Suprapubic skin (tissue), 4 donors: ENCODE data around the gene ABHD17C. TPM values are rescaled to one million over a fixed set of nuclear protein-coding genes. Genes with fewer than 3 reads are reported as not detected.
"Not testable (repeated sequence)": the region's sequence is repeated elsewhere in the genome, so short reads cannot be mapped to it uniquely, and the experiment has no call there.

ENCODE experiments used
- DNase-seq, 2 donors: peaks; one replicate each; pipeline ENCODE4 v3.0.0-alpha.2; 2019; ENCODE audit warnings: low spot score in 2 of 2
- H3K27ac ChIP-seq: fragments of 200-600 bp; sonication (generic); one replicate; pipeline ENCODE4 v1.5.1; 2019
- H3K27me3 ChIP-seq: fragments of 200-600 bp; sonication (generic); one replicate; pipeline ENCODE4 v1.5.1; 2019
- H3K36me3 ChIP-seq: fragments of 200-600 bp; sonication (generic); one replicate; pipeline ENCODE4 v1.5.1; 2019
- H3K4me1 ChIP-seq: fragments of 200-600 bp; sonication (generic); one replicate; pipeline ENCODE4 v1.5.1; 2019
- H3K4me3 ChIP-seq: fragments of 200-600 bp; sonication (generic); one replicate; pipeline ENCODE4 v1.5.1; 2019; ENCODE audit warnings: mild to moderate bottlenecking
- H3K9me3 ChIP-seq: fragments of 200-600 bp; sonication (generic); one replicate; pipeline ENCODE4 v1.5.1; 2019
- EP300 ChIP-seq: sonication (generic); formaldehyde crosslinking; IDR thresholded peaks from one replicate; pipeline ENCODE4 v1.6.1; 2017; ENCODE audit warnings: antibody characterized with exemption
- POLR2A ChIP-seq, 2 donors: fragments of 450-650 bp; IDR thresholded peaks; one replicate each; pipeline ENCODE4 v1.6.1; 2017; ENCODE audit warnings: antibody characterized with exemption in 2 of 2, mild to moderate bottlenecking in 2 of 2, moderate library complexity in 2 of 2
- POLR2AphosphoS5 ChIP-seq, 3 donors: sonication (generic); formaldehyde crosslinking; IDR thresholded peaks; one replicate each; pipeline ENCODE4 v1.6.1; 2017; ENCODE audit warnings: antibody characterized with exemption in 3 of 3
- WGBS: methylation state at CpG from one replicate; pipeline ENCODE4 v1.1.5; 2018; 5-methylcytosine and 5-hydroxymethylcytosine counted together
- total RNA-seq, 4 donors: library from RNA; depleted of rRNA; stranded (reverse); fragments of >200 nt; gene quantifications; one replicate each; pipeline ENCODE4 v1.1.0, GENCODE V29; 2016
- TF ChIP-seq, protein P1 (sequence below), 2 donors: fragments of 200-600 bp in 1 of 2; fragments of 450-650 bp in 1 of 2; sonication (generic) in 1 of 2; IDR thresholded peaks; one replicate each; pipeline ENCODE4 v1.5.1; 2016 to 2019; ENCODE audit warnings: antibody characterized with exemption in 2 of 2, mild to moderate bottlenecking in 1 of 2, moderate library complexity in 1 of 2

The ABHD17C gene
- total RNA-seq, result 10 to 100 TPM; 15.6 to 25.3 (median 21.1) TPM

DNA sequence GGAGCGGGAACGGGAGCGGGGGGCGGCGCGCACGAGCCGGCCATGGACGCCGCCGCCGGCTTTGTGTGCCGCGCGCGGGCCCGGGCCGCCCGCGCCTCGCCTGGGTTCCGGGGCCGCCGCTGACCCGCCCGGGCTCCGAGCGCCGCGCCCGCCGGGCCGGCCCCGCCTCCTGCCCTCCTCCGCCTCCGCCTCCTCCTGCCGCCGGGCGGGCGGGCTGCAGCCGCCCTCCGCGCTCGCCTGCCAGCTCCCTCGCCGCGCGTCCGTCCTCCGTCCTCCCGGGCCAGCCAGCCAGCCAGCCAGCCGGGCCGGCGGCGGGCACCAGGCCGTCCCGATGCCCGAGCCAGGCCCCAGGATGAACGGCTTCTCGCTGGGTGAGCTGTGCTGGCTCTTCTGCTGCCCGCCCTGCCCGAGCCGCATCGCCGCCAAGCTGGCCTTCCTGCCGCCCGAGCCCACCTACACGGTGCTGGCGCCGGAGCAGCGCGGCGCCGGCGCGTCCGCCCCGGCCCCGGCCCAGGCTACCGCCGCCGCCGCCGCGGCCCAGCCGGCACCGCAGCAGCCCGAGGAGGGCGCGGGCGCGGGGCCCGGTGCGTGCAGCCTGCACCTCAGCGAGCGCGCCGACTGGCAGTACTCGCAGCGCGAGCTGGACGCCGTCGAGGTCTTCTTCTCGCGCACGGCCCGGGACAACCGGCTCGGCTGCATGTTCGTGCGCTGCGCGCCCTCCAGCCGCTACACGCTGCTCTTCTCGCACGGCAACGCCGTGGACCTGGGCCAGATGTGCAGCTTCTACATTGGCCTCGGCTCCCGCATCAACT lies at the start of gene ABHD17C:
TSS of gene ABHD17C (plus strand) at position 212 of the 812 bp plus-strand sequence. CDS start at position 332, 120 bp downstream.
- TF ChIP-seq POLR2AphosphoS5 (IDR thresholded peaks at IDR 0.05) (no peak), POLR2A (IDR thresholded peaks at IDR 0.05) (no peak), EP300 (no peak)
- TF ChIP-seq, protein P1, sequence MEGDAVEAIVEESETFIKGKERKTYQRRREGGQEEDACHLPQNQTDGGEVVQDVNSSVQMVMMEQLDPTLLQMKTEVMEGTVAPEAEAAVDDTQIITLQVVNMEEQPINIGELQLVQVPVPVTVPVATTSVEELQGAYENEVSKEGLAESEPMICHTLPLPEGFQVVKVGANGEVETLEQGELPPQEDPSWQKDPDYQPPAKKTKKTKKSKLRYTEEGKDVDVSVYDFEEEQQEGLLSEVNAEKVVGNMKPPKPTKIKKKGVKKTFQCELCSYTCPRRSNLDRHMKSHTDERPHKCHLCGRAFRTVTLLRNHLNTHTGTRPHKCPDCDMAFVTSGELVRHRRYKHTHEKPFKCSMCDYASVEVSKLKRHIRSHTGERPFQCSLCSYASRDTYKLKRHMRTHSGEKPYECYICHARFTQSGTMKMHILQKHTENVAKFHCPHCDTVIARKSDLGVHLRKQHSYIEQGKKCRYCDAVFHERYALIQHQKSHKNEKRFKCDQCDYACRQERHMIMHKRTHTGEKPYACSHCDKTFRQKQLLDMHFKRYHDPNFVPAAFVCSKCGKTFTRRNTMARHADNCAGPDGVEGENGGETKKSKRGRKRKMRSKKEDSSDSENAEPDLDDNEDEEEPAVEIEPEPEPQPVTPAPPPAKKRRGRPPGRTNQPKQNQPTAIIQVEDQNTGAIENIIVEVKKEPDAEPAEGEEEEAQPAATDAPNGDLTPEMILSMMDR (IDR thresholded peaks at IDR 0.05), result no peak
- DNase-seq, result peak in 1 of 2 donors; percentile 80
- Histone ChIP-seq H3K36me3 (no peaks in the 10 kb centered on the region), H3K27me3 (no peaks in the 10 kb centered on the region), H3K27ac (peak within 1 kb of the TSS; percentile 87), H3K4me1 (peaks cover 31% of the 10 kb centered on the region), H3K9me3 (no peaks in the 10 kb centered on the region), H3K4me3 (peak within 1 kb of the TSS; percentile 89)
- under 1% methylated on average over 34 of the region's 122 CpGs for WGBS

DNA sequence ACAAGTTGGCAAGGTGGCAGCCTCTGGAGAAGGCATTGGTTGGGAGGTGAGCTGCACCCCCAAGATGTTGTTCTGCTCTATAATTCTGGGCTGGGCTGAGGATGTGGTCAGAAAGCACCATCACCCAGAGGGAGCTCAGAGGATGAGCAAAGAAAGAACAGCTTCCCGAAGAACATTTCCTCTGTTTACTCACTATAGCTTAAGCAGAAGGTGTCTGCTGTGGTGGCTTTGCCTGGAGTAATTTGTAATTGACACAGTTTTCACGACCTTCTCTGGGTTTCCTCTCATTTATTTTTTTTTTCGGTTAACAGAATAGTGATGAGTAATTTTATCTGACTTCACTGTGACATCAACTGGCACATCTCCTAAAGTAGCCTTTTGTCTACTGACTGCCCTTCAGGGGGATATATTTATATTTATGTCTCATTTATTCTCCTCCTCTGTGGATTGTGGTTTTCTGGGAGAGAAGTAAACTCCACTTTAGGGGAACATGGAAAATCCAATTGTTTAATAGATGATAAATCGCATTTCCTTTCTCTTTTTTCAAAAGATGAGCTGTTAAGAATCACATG lies 49.5 kb upstream of the ABHD17C start:
- WGBS, result 63% methylated on average over 4 of the region's 4 CpGs
- Histone ChIP-seq H3K9me3 (peaks cover 3% of the 10 kb centered on the region), H3K4me3 (no peak overlapping the region), H3K27me3 (no peaks in the 10 kb centered on the region), H3K36me3 (no peaks in the 10 kb centered on the region), H3K4me1 (no peaks in the 10 kb centered on the region), H3K27ac (no peak overlapping the region)
- DNase-seq, result no peak
- TF ChIP-seq POLR2A (IDR thresholded peaks at IDR 0.05), result no peak
- TF ChIP-seq, protein P1 (IDR thresholded peaks at IDR 0.05), result no peak

DNA sequence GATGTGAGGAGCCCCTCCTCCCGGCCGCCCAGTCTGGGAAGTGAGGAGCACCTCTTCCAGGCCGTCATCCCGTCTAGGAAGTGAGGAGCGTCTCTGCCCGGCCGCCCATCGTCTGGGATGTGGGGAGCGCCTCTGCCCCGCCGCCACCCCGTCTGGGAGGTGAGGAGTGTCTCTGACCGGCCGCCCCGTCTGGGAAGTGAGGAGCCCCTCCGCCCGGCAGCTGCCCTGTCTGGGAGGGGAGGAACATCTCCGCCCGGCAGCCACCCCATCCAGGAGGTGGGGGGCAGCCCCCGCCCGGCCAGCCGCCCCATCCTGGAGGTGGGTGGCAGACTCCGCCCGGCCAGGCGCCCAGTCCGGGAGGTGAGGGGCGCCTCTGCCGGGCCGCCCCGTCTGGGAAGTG lies 47.7 kb upstream of the ABHD17C start:
- WGBS, result no CpG with 5 or more reads among the region's 30 CpGs
- H3K27ac ChIP-seq, DNase-seq, H3K4me1 ChIP-seq, H3K4me3 ChIP-seq, H3K36me3 ChIP-seq, H3K27me3 ChIP-seq, H3K9me3 ChIP-seq: not testable (repeated sequence)

DNA sequence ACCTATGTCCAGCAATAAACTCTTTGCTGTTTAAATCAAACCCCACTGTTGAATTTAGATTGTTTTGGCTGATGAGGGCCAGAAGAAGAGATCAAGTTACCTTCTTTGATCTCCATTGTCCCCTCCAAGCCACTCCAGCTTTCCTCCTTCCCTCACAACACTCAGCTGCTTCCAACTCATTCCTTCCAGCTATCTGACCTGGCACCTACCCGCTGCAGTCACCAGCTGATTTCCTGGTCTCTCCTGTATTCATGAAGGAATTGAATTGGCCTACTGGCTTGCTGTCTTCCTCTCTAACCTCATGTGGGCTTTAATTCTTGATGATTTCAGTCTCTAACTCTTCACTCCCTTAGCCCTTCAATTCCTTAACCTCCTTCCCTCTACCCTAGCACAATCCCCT lies 40.8 kb upstream of the ABHD17C start:
- no CpG with 5 or more reads among the region's 1 CpG for WGBS
- no peak for DNase-seq
- Histone ChIP-seq H3K27me3 (no peaks in the 10 kb centered on the region), H3K4me1 (no peaks in the 10 kb centered on the region), H3K27ac (no peak overlapping the region), H3K36me3 (no peaks in the 10 kb centered on the region), H3K9me3 (peaks cover 14% of the 10 kb centered on the region), H3K4me3 (no peak overlapping the region)
- TF ChIP-seq EP300 (no peak), POLR2AphosphoS5 (IDR thresholded peaks at IDR 0.05) (no peak), POLR2A (IDR thresholded peaks at IDR 0.05) (no peak)
- TF ChIP-seq, protein P1 (IDR thresholded peaks at IDR 0.05), result no peak

DNA sequence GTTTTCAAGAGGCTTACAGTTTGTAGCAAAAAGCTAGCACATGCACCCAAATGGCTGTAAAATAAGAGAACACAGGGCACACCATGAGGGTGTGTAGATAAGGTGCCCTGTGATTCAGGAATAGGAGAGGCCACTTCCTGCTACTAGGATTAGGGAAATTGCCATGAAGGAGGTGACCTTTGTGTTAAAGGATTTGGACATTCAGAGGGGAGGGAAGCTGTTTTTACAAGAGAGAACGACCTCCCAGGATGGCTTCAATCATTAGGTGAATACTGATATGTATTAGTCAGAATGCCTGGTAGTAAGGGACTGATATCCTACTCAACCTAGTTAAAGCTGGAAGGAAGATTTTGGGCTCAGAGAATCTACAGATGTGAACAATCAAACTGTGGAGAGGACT lies 35.7 kb upstream of the ABHD17C start:
- TF ChIP-seq EP300 (no peak), POLR2AphosphoS5 (IDR thresholded peaks at IDR 0.05) (no peak), POLR2A (IDR thresholded peaks at IDR 0.05) (no peak)
- TF ChIP-seq, protein P1 (IDR thresholded peaks at IDR 0.05), result no peak
- Histone ChIP-seq H3K27me3 (no peaks in the 10 kb centered on the region), H3K4me3 (no peak overlapping the region), H3K36me3 (no peaks in the 10 kb centered on the region), H3K27ac (no peak overlapping the region), H3K4me1 (peaks cover 4% of the 10 kb centered on the region), H3K9me3 (no peaks in the 10 kb centered on the region)
- DNase-seq, result no peak
- 37% methylated on average over 1 of the region's 1 CpG for WGBS
